Activated CD8-positive, alpha-beta memory T cell treated with anti-CD3 and anti-CD28 coated beads for 48 hours (primary cell): Measurements from ENCODE around the gene BCAS3.

Experiments
- DNase-seq, 3 experiments: peaks; one replicate each; pipeline ENCODE4 v3.0.0-alpha.2; 2020; ENCODE audit warnings: low read depth in 2 of 3, low spot score in 2 of 3

Gene BCAS3

GRCh38 chr17:61057257-61057656 is 379.6 kb downstream of the BCAS3 start:
- no peak for DNase-seq

DNA sequence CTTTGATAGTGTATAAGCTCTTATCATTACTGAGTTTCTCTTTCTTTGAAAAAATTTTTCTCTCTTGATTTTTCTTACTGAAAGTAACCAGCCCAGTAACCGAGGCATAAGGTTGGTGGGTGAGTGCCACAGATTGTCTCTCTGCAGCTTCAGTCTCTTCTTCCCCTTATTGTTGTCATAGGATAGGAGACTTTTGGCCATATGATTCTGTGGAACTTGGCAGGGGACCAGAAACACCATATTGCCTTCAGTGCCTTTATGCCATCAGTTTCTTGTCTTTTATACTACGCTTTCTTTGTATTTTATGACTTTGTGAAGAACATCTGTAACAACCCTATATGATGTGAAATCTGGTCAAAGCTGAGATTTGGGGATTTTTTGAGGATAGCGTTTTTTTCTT is 380.4 kb downstream of the BCAS3 start:
- no peak for DNase-seq

DNA sequence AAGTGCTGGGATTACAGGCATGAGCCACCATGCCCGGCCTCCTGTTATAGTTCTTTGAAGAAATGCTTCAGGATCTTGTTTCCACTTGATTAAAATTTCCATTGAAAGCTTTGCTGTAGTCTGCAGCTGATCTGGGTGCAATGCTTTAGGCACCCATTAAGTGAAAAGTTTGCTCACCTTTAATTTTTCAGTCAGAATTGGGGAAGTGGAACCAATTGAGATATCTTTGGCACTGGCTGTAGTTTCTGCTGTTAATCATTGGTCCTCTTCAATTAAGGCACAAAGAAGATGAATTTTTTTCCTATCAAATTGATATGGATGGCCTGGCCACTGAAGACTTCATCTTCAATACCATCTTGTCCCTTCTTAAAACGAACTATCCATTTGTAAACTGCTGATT is 385.9 kb downstream of the BCAS3 start:
- DNase-seq = no peak

- no peak for DNase-seq
Observed at GRCh38 chr17:61064087-61064951, 386.7 kb downstream of the BCAS3 start.

- DNase-seq = no peak
Observed at GRCh38 chr17:61065263-61065773, 387.7 kb downstream of the BCAS3 start.

DNA sequence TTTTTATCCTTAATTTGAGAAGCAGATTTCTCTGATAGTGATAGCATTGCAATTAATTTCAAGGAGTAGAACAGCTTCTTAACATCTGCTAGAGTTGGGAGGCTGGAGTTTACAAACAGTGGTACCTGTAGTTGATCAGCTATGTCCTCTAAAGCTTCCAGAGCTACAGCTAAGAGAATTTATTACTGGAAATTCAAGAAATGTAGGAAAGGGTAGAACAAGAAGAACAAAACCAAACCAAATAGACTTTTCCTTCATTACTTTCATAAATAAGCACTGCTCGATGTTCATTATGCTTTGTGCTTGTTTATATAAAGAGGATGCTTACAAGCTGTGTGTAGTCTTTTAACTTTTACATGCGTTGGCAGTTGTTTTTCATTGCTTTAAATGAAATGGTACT is 388.4 kb downstream of the BCAS3 start:
- no peak for DNase-seq

GRCh38 chr17:61070649-61071048 is 393.0 kb downstream of the BCAS3 start:
- DNase-seq = no peak

GRCh38 chr17:61072648-61073047 is 395.0 kb downstream of the BCAS3 start:
- DNase-seq = no peak

GRCh38 chr17:61073131-61073530 is 395.5 kb downstream of the BCAS3 start:
- no peak for DNase-seq

DNA sequence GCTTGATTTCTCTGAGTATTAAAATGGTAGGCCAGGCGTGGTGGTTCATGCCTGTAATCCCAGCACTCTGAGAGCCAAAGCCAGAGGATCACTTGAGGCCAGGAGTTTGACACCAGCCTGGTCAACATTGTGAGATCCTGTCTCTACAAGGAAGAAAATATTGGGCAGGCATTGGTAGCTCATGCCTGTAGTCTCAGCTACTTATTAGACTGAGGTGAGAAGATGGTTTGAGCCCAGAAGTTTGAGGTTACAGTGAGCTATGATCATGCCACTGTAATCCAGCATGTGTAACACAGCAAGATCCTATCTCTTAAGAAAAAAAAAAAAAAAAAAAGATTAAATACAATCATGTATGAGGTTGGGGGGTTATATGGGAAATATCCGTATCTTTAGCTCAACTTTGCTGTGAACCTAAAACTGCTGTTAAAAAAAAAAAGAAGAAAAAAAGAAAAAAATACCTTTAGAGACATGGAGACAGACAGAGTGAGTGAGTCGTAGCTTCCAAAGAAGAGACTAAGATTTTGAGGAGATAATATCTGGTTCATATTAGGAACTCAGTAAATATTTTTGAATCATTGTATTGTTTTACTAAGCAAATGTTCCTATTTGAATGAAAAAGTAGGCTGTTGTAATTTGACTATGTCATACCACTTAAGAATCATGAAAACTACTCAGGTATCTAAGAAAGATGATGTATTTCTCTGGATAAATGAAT is 396.3 kb downstream of the BCAS3 start:
- DNase-seq = no peak

- no peak for DNase-seq
Observed at GRCh38 chr17:61075988-61076387, 398.3 kb downstream of the BCAS3 start.

- DNase-seq = no peak
Observed at GRCh38 chr17:61076621-61077031, 399.0 kb downstream of the BCAS3 start.

DNA sequence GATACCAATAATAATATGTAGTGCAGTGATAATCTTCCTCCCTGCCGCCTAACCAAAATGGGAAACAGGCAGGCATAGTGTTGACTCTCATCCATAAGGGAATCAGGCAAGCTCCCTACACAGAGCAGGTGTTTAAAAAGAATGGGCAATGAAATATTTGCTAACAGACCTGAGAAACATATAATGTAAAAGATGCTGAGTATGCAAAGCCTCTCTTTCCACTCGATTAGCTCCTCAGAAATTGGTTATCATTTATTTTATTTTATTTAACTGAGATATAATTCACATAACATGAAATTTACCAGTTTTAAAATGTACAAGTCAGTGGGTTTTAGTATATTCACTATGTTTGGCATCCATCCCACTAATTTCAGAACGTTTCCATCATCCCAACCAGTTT is 404.3 kb downstream of the BCAS3 start:
- no peak for DNase-seq

GRCh38 chr17:61084260-61084659 is 406.6 kb downstream of the BCAS3 start:
- no peak for DNase-seq

DNA sequence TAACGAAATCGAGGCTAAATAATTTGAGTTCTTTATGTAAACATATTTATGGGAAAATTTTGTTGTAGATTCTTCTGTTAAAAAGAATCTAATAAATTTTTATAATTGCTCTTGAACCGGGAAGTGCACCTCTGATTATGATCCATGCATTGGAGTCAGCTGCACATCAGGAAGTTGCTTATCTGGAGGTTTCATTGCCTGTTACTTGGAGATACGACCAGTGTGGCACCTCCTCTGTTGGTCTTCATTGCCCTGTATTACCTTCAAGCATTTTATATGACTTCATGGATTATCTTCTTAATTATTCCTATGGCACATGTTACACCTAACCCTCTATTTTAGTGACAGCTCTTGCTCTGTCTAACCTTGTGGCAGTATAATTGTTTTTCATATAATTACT is 409.4 kb downstream of the BCAS3 start:
- DNase-seq = no peak

DNA sequence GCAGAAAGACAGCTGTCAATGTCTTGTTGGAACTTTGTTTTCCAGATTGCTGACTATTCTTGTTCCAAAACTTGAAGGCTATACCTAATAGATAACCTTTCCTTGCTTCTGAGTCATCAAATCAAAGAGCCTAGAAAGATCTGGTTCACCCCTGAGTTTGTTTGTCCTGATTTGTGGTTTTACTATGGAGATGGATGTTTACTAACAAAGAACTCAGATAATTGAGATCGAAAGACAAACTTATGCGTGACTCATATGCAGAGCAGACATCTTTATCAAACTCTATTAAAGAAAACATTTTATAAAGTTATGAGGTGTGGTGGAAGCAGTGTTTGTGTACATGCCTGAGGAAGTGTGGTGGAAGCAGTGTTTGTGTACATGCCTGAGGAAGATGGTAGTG is 410.9 kb downstream of the BCAS3 start:
- no peak for DNase-seq

GRCh38 chr17:61091096-61091495 is 413.4 kb downstream of the BCAS3 start:
- no peak for DNase-seq

GRCh38 chr17:61097781-61098180 is 420.1 kb downstream of the BCAS3 start:
- DNase-seq = no peak

GRCh38 chr17:61106354-61106753 is 428.7 kb downstream of the BCAS3 start:
- no peak for DNase-seq

DNA sequence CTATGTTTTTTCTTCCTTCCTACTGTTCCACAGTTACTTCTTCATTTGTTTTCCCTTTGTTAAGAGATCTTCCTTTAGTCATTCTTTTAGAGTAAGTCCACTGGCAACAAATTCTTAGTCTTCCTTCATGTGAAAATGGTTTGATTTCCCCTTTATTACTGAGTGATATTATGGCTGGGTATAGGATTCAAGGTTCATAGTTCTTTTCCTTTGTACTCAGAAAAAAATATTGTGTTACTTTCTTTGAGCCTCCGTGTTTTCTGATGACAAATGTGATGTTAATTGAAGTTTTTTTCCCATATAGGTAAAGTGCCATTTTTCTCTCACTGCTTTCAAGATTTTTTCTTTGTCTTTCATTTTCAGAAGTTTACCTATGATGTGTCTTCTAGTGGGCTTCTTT is 438.9 kb downstream of the BCAS3 start:
- no peak for DNase-seq

DNA sequence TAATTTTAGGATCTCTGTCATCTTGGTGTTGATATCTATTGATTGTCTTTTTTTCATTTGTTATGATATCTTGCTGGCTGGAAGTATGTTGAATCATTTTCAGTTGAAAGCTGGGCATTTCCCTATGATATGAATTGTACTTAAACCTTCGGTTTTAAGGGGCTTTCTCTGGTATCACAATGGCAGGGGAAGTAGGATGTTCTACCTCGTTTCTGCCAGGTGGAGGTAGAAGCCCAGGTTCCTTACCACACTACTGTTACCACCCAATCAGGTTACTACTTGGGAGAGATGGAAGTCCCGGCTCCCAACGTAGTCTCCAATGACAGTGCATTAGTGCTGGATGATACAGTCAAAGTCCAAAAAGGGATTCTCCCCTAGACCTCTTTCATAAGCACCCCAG is 440.3 kb downstream of the BCAS3 start:
- no peak for DNase-seq

DNA sequence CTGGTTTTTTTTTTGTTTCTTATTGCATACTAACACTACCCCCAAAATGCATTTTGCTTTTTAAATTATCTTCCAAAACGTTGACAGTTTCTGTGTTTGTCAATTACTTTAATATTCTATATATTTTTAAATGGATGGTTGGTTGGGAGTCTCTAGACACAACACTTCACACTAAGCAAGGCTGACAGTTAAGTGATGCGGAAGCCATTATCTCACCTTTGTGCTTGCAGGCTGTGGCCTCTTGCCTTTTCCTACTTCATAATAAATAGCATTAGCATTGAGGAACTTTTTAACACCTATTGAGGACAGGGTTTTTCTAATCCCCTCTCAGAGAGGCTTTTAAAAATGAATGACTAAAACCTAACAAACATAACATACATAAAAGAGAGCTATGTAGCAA is 441.2 kb downstream of the BCAS3 start:
- DNase-seq = no peak
